Breast epithelium (tissue), 3 donors: ENCODE data around the gene AHSG.

ENCODE experiments used
- POLR2A ChIP-seq: fragments of 450-650 bp; IDR thresholded peaks from one replicate; pipeline ENCODE4 v1.6.1; 2016; ENCODE audit warnings: antibody characterized with exemption, mild to moderate bottlenecking, moderate library complexity
- POLR2AphosphoS5 ChIP-seq, 3 donors: sonication (generic); formaldehyde crosslinking; IDR thresholded peaks; one replicate each; pipeline ENCODE4 v1.6.1; 2017; ENCODE audit warnings: antibody characterized with exemption in 3 of 3
- TF ChIP-seq, protein P1 (sequence below), 3 donors: fragments of 450-650 bp; IDR thresholded peaks; one replicate each; pipeline ENCODE4 v1.5.1; 2016 to 2017; ENCODE audit warnings: antibody characterized with exemption in 3 of 3, mild to moderate bottlenecking in 3 of 3, moderate library complexity in 3 of 3

DNA sequence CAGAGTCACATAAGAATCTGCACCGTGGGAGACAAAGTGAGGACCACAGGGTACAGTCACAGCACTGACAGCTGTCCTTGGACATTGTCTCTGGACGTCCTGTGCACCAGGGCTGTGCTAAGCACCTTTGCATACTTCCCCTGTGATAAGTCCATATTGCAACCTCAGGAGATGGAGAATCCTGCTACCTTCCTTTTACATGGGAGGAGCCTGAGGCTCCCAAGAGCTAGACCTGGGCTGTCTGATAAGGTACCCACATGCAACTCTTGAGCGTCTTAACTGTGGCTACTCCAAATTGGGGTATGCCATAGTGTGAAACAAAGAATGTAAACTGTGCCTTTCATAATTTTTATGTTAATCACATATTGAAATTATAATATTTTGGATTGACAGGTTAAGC is 24.8 kb downstream of the AHSG start:
- no peak for TF ChIP-seq POLR2A
- TF ChIP-seq, protein P1, sequence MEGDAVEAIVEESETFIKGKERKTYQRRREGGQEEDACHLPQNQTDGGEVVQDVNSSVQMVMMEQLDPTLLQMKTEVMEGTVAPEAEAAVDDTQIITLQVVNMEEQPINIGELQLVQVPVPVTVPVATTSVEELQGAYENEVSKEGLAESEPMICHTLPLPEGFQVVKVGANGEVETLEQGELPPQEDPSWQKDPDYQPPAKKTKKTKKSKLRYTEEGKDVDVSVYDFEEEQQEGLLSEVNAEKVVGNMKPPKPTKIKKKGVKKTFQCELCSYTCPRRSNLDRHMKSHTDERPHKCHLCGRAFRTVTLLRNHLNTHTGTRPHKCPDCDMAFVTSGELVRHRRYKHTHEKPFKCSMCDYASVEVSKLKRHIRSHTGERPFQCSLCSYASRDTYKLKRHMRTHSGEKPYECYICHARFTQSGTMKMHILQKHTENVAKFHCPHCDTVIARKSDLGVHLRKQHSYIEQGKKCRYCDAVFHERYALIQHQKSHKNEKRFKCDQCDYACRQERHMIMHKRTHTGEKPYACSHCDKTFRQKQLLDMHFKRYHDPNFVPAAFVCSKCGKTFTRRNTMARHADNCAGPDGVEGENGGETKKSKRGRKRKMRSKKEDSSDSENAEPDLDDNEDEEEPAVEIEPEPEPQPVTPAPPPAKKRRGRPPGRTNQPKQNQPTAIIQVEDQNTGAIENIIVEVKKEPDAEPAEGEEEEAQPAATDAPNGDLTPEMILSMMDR (IDR thresholded peaks at IDR 0.05), result no peak
- no peak for TF ChIP-seq POLR2AphosphoS5 (IDR thresholded peaks at IDR 0.05)
